GM18868 (cell line): Measurements from ENCODE around the gene DGKK.
"Not testable (repeated sequence)": the region's sequence is repeated elsewhere in the genome, so short reads cannot be mapped to it uniquely, and the experiment has no call there.

Source experiments
- ATAC-seq: cut with Tn5 transposase; IDR thresholded peaks from one replicate; pipeline ENCODE4 v1.9.1; 2021; ENCODE audit warnings: mild to moderate bottlenecking, moderate library complexity; ENCODE audit not compliant: unreplicated experiment

DGKK gene

GRCh38 chrX:50432829-50433289 lies 37.8 kb downstream of the DGKK start:
- ATAC-seq = no peak

GRCh38 chrX:50431623-50432022 lies 39.0 kb downstream of the DGKK start:
- ATAC-seq = no peak

GRCh38 chrX:50430917-50431575 lies 39.6 kb downstream of the DGKK start:
- no peak for ATAC-seq

- no peak for ATAC-seq
Measured at GRCh38 chrX:50428174-50428573, 42.5 kb downstream of the DGKK start.

GRCh38 chrX:50407976-50408375 lies 62.6 kb downstream of the DGKK start:
- ATAC-seq = no peak

GRCh38 chrX:50403903-50404302 lies 66.7 kb downstream of the DGKK start:
- ATAC-seq = no peak

- ATAC-seq = no peak
Measured at GRCh38 chrX:50402886-50403285, 67.7 kb downstream of the DGKK start.

GRCh38 chrX:50393902-50394301 lies 76.7 kb downstream of the DGKK start:
- ATAC-seq = no peak

GRCh38 chrX:50386520-50386919 lies 84.1 kb downstream of the DGKK start:
- ATAC-seq = no peak

- no peak for ATAC-seq
Measured at GRCh38 chrX:50381729-50382415, 88.8 kb downstream of the DGKK start.

GRCh38 chrX:50375481-50376267 lies 95.0 kb downstream of the DGKK start:
- no peak for ATAC-seq

- no peak for ATAC-seq
Measured at GRCh38 chrX:50372966-50373365, 97.7 kb downstream of the DGKK start.

- ATAC-seq = no peak
Measured at GRCh38 chrX:50343917-50344316, 126.7 kb downstream of the DGKK start.

- no peak for ATAC-seq
Measured at GRCh38 chrX:50333308-50333707, 137.3 kb downstream of the DGKK start.

- ATAC-seq = not testable (repeated sequence)
Measured at GRCh38 chrX:50332668-50333067, 138.0 kb downstream of the DGKK start.

- no peak for ATAC-seq
Measured at GRCh38 chrX:50327235-50327634, 143.4 kb downstream of the DGKK start.
